Kidney epithelial cell (primary cell): Measurements from ENCODE around the gene LETM1. TPM values are rescaled to one million over a fixed set of nuclear protein-coding genes. Genes with fewer than 3 reads are reported as not detected.

ENCODE experiments used
- DNase-seq: peaks from one replicate; pipeline ENCODE4 v3.0.0-alpha.2; 2010; ENCODE audit warnings: low read depth
- H3K27me3 ChIP-seq: 2 replicates; pipeline ENCODE4 v1.6.0; 2011; ENCODE audit warnings: low read length; ENCODE audit not compliant: control insufficient read depth, insufficient read depth
- H3K36me3 ChIP-seq: 2 replicates; pipeline ENCODE4 v1.5.1; 2011; ENCODE audit warnings: low read length; ENCODE audit not compliant: control insufficient read depth, insufficient read depth
- H3K4me3 ChIP-seq: 2 replicates; pipeline ENCODE4 v1.5.1; 2011; ENCODE audit warnings: low read depth, mild to moderate bottlenecking, control low read depth, low read length
- CTCF ChIP-seq: IDR thresholded peaks from 2 replicates; pipeline ENCODE4 v1.5.1; 2011; ENCODE audit warnings: mild to moderate bottlenecking, moderate library complexity, low read length, control low read depth, inconsistent platforms; ENCODE audit not compliant: insufficient read depth, poor library complexity, severe bottlenecking
- total RNA-seq: library from RNA; depleted of rRNA; stranded (reverse); fragments of >200 nt; gene quantifications from 2 replicates; pipeline ENCODE4 v1.2.3, GENCODE V29; 2015

LETM1 gene
- total RNA-seq, 1 donor from 2014 or later, result 41.5 TPM

DNA sequence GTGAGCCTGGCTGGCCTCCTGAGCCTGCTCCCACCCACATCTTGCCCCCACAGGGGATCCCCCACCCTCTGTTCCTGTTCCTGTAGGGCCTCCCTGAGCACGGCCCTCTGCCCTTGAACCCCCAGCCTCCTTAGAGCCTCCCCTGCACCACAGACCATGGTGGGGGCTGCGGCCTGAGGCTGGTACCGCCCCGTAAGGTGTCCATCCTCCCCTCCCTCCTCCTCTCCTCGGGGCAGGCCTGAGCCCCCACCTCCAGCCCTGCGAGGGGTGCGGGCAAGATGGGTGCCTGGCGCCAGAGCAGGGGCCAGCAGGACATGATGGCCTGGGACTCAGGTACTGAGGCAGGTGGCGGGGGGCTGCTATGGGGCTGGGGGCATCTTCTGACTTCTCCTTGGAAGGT is 91.3 kb downstream of the LETM1 start:
- DNase-seq, result no peak
- peaks cover 13% of the 10 kb centered on the region for H3K27me3 ChIP-seq

DNA sequence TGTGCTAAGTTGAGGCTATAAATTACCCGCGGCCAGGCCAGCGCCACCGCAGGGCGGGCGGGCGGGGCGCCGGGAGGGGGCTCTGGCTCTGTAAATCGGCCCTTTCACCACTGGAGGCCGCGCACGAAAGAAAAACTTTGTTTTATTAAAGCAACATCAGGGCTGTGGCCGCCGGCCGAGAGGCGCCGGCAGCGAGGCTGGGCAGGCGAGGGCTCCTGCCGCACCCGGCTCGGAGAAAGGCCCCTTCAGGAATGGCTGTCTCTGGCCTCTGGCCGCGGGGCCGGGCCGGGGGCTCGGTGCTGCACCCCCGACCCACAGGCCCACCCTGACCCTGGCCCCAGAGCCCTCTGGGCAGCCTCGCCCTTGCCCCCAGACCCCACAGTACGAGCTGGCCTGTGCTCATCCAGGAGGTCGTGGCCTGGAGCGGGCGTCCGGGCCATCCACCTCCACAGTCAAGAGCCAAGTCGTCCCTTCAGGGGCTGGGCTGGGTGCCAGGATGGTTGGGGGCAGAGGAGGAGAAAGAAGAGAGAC is 92.3 kb downstream of the LETM1 start:
- H3K36me3 ChIP-seq, result no peaks in the 10 kb centered on the region
- no peak for TF ChIP-seq CTCF
- H3K4me3 ChIP-seq, result no peak overlapping the region
- peaks cover 7% of the 10 kb centered on the region for H3K27me3 ChIP-seq
- DNase-seq, result no peak

More for the DNA sequence above, 91.3 kb downstream of the LETM1 start:
- Histone ChIP-seq H3K4me3 (no peak overlapping the region), H3K36me3 (no peaks in the 10 kb centered on the region)
- no peak for TF ChIP-seq CTCF

DNA sequence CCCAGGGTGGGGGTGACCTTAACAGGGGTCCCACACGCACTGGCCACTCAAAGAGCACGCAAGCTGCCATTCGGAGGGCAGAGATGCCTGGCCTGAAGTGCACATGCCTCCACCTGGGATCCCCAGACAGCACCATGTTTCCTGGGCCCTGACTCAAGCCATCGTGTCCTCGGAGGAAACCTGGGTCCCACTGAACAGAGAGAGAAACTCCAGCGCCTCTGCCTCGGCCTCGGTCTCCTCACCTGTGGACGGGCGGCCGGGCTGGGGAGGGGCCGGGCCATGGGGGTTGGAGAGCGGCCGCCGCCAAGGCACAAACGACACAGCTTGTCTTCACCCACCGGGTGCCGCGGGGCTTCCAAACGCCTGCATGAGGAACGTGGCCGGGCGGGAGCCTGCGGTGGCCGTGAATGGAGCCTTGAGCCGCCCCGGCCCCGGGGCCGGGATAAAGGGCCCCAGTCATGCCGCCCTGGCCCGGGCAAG is 92.8 kb downstream of the LETM1 start:
- no peak for TF ChIP-seq CTCF
- no peak overlapping the region for H3K4me3 ChIP-seq
- DNase-seq, result no peak
- H3K36me3 ChIP-seq, result no peaks in the 10 kb centered on the region
- peaks cover 4% of the 10 kb centered on the region for H3K27me3 ChIP-seq

DNA sequence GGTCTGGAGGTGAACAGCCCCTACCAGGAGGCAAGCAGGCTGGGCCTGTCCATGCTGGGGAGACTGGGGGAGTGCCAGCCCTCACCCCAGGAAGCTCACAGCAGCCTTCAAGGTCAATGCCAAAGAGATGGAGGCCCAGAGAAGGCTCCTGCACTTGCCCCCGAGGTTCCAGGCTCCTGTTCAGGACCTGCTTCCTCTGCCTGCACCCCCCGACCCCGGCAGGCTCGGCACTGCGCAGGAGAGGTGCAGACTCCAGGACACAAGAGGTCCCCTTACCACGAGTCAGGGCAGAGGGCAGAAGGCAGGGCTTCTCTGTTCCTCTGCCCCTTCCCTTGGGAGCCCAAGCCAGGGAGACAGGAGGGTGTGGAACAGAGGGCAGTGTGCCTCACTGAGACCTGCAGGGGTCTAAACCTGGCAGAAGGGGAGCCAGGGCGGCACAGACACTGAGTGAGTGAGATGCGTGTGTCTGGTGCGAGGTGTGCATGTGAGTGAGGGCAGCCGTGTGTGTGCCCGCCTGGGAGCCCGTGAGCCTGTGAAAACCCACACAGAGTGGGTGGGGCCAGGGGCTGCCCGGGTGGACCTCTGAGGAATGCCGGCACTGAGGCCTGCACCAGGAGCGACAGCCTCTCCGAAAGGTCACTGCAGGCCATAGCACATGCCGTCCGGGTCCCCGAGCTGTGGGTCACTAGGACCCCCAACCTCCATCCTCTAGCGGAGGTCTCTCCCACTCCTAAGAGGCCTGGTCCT is 93.5 kb downstream of the LETM1 start:
- no peak for DNase-seq
- H3K4me3 ChIP-seq, result no peak overlapping the region
- H3K36me3 ChIP-seq, result no peaks in the 10 kb centered on the region
- TF ChIP-seq CTCF, result no peak
- H3K27me3 ChIP-seq, result peaks cover 4% of the 10 kb centered on the region

Other genes with a start within 250 kb of the LETM1 start
- 1.1 and 5.2 TPM in 2 replicates for gene FAM53A, start 171.8 kb downstream of the LETM1 start, total RNA-seq
- 66.0 and 74.8 TPM in 2 replicates for gene SLBP, start 143.8 kb downstream of the LETM1 start, total RNA-seq
- gene TMEM129, start 134.8 kb downstream of the LETM1 start, total RNA-seq, result 63.5 and 66.1 TPM in 2 replicates
- 13.9 and 15.3 TPM in 2 replicates for gene TACC3, start 134.6 kb downstream of the LETM1 start, total RNA-seq
- 2.1 and 3.2 TPM in 2 replicates for gene FGFR3, start 62.9 kb downstream of the LETM1 start, total RNA-seq
- gene NSD2, start 15.2 kb upstream of the LETM1 start, total RNA-seq, result 62.4 and 68.5 TPM in 2 replicates
- gene NELFA, start 152.8 kb upstream of the LETM1 start, total RNA-seq, result 31.2 and 31.9 TPM in 2 replicates
- 9.0 and 9.4 TPM in 2 replicates for gene NAT8L, start 203.2 kb upstream of the LETM1 start, total RNA-seq